HEK293 (cell line): ENCODE data around the gene IGDCC3.
A peak's percentile ranks its signal among the peaks of the same experiment; 100 is the strongest.

Source experiments
- CTCF ChIA-PET: fragments of 350-600 bp; formaldehyde crosslinking; extraction: SDS; loops from one replicate; lab custom pipeline; 2021; ENCODE audit warnings: antibody characterized with exemption; lab: Yijun Ruan, JAX
- POLR2A ChIA-PET: fragments of 300-600 bp; formaldehyde crosslinking; extraction: SDS; loops from one replicate; lab custom pipeline; 2020; ENCODE audit warnings: antibody characterized with exemption, inconsistent platforms; lab: Yijun Ruan, JAX
- H3K27ac ChIP-seq: fragments of 200-500 bp; sonication (Bioruptor generic); 2 replicates; pipeline ENCODE4 v1.5.1; 2014; ENCODE audit warnings: low read depth, low read length, control low read depth, inconsistent platforms; ENCODE audit errors: extremely low read depth
- H3K36me3 ChIP-seq, 2 experiments: fragments of 200-500 bp in 1 of 2; sonication (Bioruptor generic) in 1 of 2; 1 replicate in 1 of 2; 2 replicates in 1 of 2; pipeline ENCODE4 v1.5.1; 2014 to 2017; ENCODE audit warnings: inconsistent platforms in 2 of 2, low read length in 2 of 2; ENCODE audit not compliant: control insufficient read depth in 2 of 2, insufficient read depth in 1 of 2
- H3K4me1 ChIP-seq: fragments of 200-500 bp; sonication (Bioruptor generic); 2 replicates; pipeline ENCODE4 v1.5.1; 2014; ENCODE audit warnings: mild to moderate bottlenecking, low read length, inconsistent platforms; ENCODE audit not compliant: control insufficient read depth, insufficient read depth
- H3K4me3 ChIP-seq: 2 replicates; pipeline ENCODE4 v1.5.1; 2011; ENCODE audit warnings: low read depth, mild to moderate bottlenecking, control low read depth, low read length, moderate library complexity
- H3K9me3 ChIP-seq: fragments of 200-500 bp; sonication (Bioruptor generic); 2 replicates; pipeline ENCODE4 v1.5.1; 2014; ENCODE audit warnings: low read depth, low read length, inconsistent platforms; ENCODE audit not compliant: control insufficient read depth, insufficient read depth
- FEZF1 ChIP-seq: fragments of 450-650 bp; formaldehyde crosslinking; IDR thresholded peaks from 2 replicates; pipeline ENCODE4 v1.5.1; 2016; ENCODE audit warnings: missing biosample characterization, missing genetic modification characterization
- GLI2 ChIP-seq: fragments of 450-650 bp; formaldehyde crosslinking; IDR thresholded peaks from 2 replicates; pipeline ENCODE4; 2017; ENCODE audit warnings: missing biosample characterization, missing genetic modification characterization, low read depth, borderline replicate concordance
- GLIS1 ChIP-seq: fragments of 450-650 bp; formaldehyde crosslinking; IDR thresholded peaks from 2 replicates; pipeline ENCODE4 v1.5.1; 2016; ENCODE audit warnings: missing biosample characterization, missing genetic modification characterization
- GLIS2 ChIP-seq: fragments of 450-650 bp; formaldehyde crosslinking; IDR thresholded peaks from 2 replicates; pipeline ENCODE4 v1.5.1; 2016; ENCODE audit warnings: missing biosample characterization, missing genetic modification characterization
- SALL2 ChIP-seq: fragments of 450-650 bp; formaldehyde crosslinking; IDR thresholded peaks from 2 replicates; pipeline ENCODE4 v1.5.0; 2017; ENCODE audit warnings: missing biosample characterization, mild to moderate bottlenecking, missing genetic modification characterization, borderline replicate concordance
- SCRT1 ChIP-seq: fragments of 450-650 bp; formaldehyde crosslinking; IDR thresholded peaks from 2 replicates; pipeline ENCODE4 v1.5.1; 2016; ENCODE audit warnings: missing biosample characterization, missing genetic modification characterization, borderline replicate concordance
- SP7 ChIP-seq: fragments of 450-650 bp; formaldehyde crosslinking; IDR thresholded peaks from 2 replicates; pipeline ENCODE4 v1.5.1; 2016; ENCODE audit warnings: missing biosample characterization, missing genetic modification characterization
- TRIM28 ChIP-seq: IDR thresholded peaks from 2 replicates; pipeline ENCODE4 v1.6.1; 2011; ENCODE audit warnings: low read length, control low read depth, borderline replicate concordance
- WT1 ChIP-seq: fragments of 450-650 bp; formaldehyde crosslinking; IDR thresholded peaks from 2 replicates; pipeline ENCODE4 v1.5.1; 2016; ENCODE audit warnings: missing biosample characterization, missing genetic modification characterization
- ZBTB20 ChIP-seq: fragments of 450-650 bp; formaldehyde crosslinking; IDR thresholded peaks from 2 replicates; pipeline ENCODE4 v1.5.1; 2016; ENCODE audit warnings: missing biosample characterization, missing genetic modification characterization
- ZEB2 ChIP-seq: fragments of 450-650 bp; formaldehyde crosslinking; IDR thresholded peaks from 2 replicates; pipeline ENCODE4 v1.5.1; 2016; ENCODE audit warnings: missing biosample characterization, missing genetic modification characterization
- ZNF214 ChIP-seq: fragments of 450-650 bp; formaldehyde crosslinking; IDR thresholded peaks from 2 replicates; pipeline ENCODE4 v1.5.1; 2017; ENCODE audit warnings: missing biosample characterization, mild to moderate bottlenecking, missing genetic modification characterization, borderline replicate concordance
- ZNF23 ChIP-seq: fragments of 450-650 bp; formaldehyde crosslinking; IDR thresholded peaks from 2 replicates; pipeline ENCODE4 v1.5.1; 2016; ENCODE audit warnings: missing biosample characterization, missing genetic modification characterization, borderline replicate concordance
- ZNF239 ChIP-seq: fragments of 450-650 bp; formaldehyde crosslinking; IDR thresholded peaks from 2 replicates; pipeline ENCODE4 v1.5.1; 2016; ENCODE audit warnings: missing biosample characterization, missing genetic modification characterization
- ZNF341 ChIP-seq: fragments of 450-650 bp; formaldehyde crosslinking; IDR thresholded peaks from 2 replicates; pipeline ENCODE4; 2016; ENCODE audit warnings: low read depth, missing biosample characterization, missing genetic modification characterization
- ZNF423 ChIP-seq: fragments of 450-650 bp; formaldehyde crosslinking; IDR thresholded peaks from 2 replicates; pipeline ENCODE4 v1.5.1; 2016; ENCODE audit warnings: missing biosample characterization, missing genetic modification characterization
- ZNF433 ChIP-seq: fragments of 450-650 bp; formaldehyde crosslinking; IDR thresholded peaks from 2 replicates; pipeline ENCODE4 v1.5.1; 2016; ENCODE audit warnings: missing biosample characterization, missing genetic modification characterization, low read depth
- ZNF514 ChIP-seq: fragments of 450-650 bp; formaldehyde crosslinking; IDR thresholded peaks from 2 replicates; pipeline ENCODE4 v1.5.1; 2016; ENCODE audit warnings: missing biosample characterization, missing genetic modification characterization
- ZNF558 ChIP-seq: fragments of 450-650 bp; formaldehyde crosslinking; IDR thresholded peaks from 2 replicates; pipeline ENCODE4 v1.5.1; 2016; ENCODE audit warnings: missing biosample characterization, missing genetic modification characterization
- ZNF624 ChIP-seq: fragments of 450-650 bp; formaldehyde crosslinking; IDR thresholded peaks from 2 replicates; pipeline ENCODE4 v1.5.1; 2017; ENCODE audit warnings: missing biosample characterization, missing genetic modification characterization
- ZNF660 ChIP-seq: fragments of 450-650 bp; IDR thresholded peaks from 2 replicates; pipeline ENCODE4 v1.5.1; 2018; ENCODE audit warnings: missing biosample characterization, mild to moderate bottlenecking, missing genetic modification characterization
- ZNF791 ChIP-seq: fragments of 450-650 bp; formaldehyde crosslinking; IDR thresholded peaks from 2 replicates; pipeline ENCODE4 v1.5.1; 2016; ENCODE audit warnings: missing biosample characterization, missing genetic modification characterization
- ZNF843 ChIP-seq: fragments of 450-650 bp; formaldehyde crosslinking; IDR thresholded peaks from 2 replicates; pipeline ENCODE4 v1.5.1; 2016; ENCODE audit warnings: missing biosample characterization, missing genetic modification characterization
- ZSCAN30 ChIP-seq: fragments of 450-650 bp; IDR thresholded peaks from 2 replicates; pipeline ENCODE4 v1.5.1; 2018; ENCODE audit warnings: missing biosample characterization, mild to moderate bottlenecking, missing genetic modification characterization, moderate library complexity
- TF ChIP-seq, protein P1 (sequence below): fragments of 450-650 bp; formaldehyde crosslinking; IDR thresholded peaks from 2 replicates; pipeline ENCODE4 v1.5.1; 2016; ENCODE audit warnings: missing biosample characterization, missing genetic modification characterization
- TF ChIP-seq, protein P2 (sequence below): fragments of 450-650 bp; formaldehyde crosslinking; IDR thresholded peaks from 2 replicates; pipeline ENCODE4 v1.5.1; 2016; ENCODE audit warnings: missing biosample characterization, missing genetic modification characterization
- TF ChIP-seq, protein P3 (sequence below): fragments of 450-650 bp; formaldehyde crosslinking; IDR thresholded peaks from 2 replicates; pipeline ENCODE4 v1.5.1; 2016; ENCODE audit warnings: missing biosample characterization, missing genetic modification characterization
- TF ChIP-seq, protein P4 (sequence below): fragments of 450-650 bp; formaldehyde crosslinking; IDR thresholded peaks from 2 replicates; pipeline ENCODE4 v1.5.1; 2016; ENCODE audit warnings: missing biosample characterization, missing genetic modification characterization
- TF ChIP-seq, protein P5 (sequence below): fragments of 450-650 bp; formaldehyde crosslinking; IDR thresholded peaks from 2 replicates; pipeline ENCODE4 v1.5.1; 2016; ENCODE audit warnings: missing biosample characterization, missing genetic modification characterization

The IGDCC3 gene

DNA sequence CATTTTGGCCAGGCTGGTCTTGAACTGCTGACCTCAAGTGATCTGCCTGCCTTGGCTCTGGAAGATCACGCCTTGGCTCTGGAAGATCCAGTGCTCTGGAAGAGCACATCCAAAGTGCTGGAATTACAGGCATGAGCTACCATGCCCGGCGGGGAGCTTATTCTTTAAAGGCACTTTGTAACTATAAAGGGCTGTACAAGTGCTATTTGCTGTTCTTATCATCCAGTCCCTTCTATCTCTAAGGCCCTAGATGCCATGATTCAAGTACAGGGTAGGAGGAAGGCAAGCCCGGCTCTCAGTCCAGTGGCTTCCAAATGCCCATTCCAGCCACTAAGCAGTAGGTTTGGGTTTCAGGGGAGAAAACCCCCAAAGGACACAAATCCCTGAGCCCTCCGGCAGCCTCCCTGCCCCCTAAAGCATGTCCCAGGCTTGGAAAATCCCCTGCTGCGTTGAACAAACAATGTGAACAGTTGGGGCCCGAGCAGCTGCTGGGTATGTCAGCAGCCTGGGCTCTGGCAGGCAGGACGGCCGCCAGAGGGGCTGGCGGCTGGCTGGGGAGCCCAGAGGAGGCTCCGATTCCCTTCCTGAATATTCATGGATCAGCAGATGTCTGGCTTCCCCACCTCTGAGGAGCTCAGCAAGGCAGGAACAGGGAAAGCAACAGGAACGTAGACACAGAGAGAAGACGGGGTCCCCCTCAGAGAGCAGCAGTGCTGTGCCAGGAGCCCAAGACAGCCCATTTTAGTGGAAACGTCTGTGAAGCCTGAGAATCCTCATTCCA is 37.2 kb upstream of the IGDCC3 start:
- CTCF ChIA-PET = interaction anchor here (0.6 to 4.3 kb wide), 2 partner anchors 14 to 142 kb away, joined by 4 to 40 read pairs; no protein-coding TSS in a partner anchor
- Histone ChIP-seq H3K4me3 (no peak overlapping the region), H3K36me3 (no peaks in the 10 kb centered on the region), H3K4me1 (peaks cover 23% of the 10 kb centered on the region), H3K9me3 (no peaks in the 10 kb centered on the region), H3K27ac (peak overlapping the region; percentile 44)
- POLR2A ChIA-PET = interaction anchor here (0.5 to 1.0 kb wide), 3 partner anchors 24 to 110 kb away, joined by 3 to 5 read pairs (median 3); no protein-coding TSS in a partner anchor
- TF ChIP-seq ZNF791 (tag by site-specific recombination) (no peak), ZEB2 (tag by site-specific recombination) (peak; percentile 57), ZNF558 (tag by site-specific recombination) (peak; percentile 28; the same call in 1 of the 2 replicates), ZSCAN30 (peak; percentile 93), ZNF214 (tag by site-specific recombination) (no peak), ZNF23 (no peak), ZBTB20 (tag by site-specific recombination) (peak; percentile 75), SALL2 (tag by site-specific recombination) (no peak), ZNF624 (no peak), GLIS2 (tag by site-specific recombination) (peak; percentile 78), ZNF433 (tag by site-specific recombination) (no peak), ZNF660 (tag by site-specific recombination) (peak; percentile 84; the same call in 1 of the 2 replicates), FEZF1 (tag by site-specific recombination) (peak; percentile 91), TRIM28 (0 out of 2 replicates have a peak, but pooled peaks have one; percentile 32), ZNF239 (no peak), ZNF514 (tag by site-specific recombination) (no peak), GLIS1 (peak; percentile 96), SCRT1 (tag by site-specific recombination) (peak; percentile 13), WT1 (tag by site-specific recombination) (peak; percentile 41), SP7 (tag by site-specific recombination) (peak; percentile 51), GLI2 (tag by site-specific recombination) (no peak), ZNF341 (tag by site-specific recombination) (peak; percentile 89), ZNF423 (peak; percentile 97), ZNF843 (peak; percentile 60)
- TF ChIP-seq, protein P1, sequence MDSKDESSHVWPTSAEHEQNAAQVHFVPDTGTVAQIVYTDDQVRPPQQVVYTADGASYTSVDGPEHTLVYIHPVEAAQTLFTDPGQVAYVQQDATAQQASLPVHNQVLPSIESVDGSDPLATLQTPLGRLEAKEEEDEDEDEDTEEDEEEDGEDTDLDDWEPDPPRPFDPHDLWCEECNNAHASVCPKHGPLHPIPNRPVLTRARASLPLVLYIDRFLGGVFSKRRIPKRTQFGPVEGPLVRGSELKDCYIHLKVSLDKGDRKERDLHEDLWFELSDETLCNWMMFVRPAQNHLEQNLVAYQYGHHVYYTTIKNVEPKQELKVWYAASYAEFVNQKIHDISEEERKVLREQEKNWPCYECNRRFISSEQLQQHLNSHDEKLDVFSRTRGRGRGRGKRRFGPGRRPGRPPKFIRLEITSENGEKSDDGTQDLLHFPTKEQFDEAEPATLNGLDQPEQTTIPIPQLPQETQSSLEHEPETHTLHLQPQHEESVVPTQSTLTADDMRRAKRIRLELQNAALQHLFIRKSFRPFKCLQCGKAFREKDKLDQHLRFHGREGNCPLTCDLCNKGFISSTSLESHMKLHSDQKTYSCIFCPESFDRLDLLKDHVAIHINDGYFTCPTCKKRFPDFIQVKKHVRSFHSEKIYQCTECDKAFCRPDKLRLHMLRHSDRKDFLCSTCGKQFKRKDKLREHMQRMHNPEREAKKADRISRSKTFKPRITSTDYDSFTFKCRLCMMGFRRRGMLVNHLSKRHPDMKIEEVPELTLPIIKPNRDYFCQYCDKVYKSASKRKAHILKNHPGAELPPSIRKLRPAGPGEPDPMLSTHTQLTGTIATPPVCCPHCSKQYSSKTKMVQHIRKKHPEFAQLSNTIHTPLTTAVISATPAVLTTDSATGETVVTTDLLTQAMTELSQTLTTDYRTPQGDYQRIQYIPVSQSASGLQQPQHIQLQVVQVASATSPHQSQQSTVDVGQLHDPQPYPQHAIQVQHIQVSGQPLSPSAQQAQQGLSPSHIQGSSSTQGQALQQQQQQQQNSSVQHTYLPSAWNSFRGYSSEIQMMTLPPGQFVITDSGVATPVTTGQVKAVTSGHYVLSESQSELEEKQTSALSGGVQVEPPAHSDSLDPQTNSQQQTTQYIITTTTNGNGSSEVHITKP = peak; percentile 70
- TF ChIP-seq, protein P2, sequence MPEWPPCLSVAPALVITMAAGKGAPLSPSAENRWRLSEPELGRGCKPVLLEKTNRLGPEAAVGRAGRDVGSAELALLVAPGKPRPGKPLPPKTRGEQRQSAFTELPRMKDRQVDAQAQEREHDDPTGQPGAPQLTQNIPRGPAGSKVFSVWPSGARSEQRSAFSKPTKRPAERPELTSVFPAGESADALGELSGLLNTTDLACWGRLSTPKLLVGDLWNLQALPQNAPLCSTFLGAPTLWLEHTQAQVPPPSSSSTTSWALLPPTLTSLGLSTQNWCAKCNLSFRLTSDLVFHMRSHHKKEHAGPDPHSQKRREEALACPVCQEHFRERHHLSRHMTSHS = no peak
- TF ChIP-seq, protein P3, sequence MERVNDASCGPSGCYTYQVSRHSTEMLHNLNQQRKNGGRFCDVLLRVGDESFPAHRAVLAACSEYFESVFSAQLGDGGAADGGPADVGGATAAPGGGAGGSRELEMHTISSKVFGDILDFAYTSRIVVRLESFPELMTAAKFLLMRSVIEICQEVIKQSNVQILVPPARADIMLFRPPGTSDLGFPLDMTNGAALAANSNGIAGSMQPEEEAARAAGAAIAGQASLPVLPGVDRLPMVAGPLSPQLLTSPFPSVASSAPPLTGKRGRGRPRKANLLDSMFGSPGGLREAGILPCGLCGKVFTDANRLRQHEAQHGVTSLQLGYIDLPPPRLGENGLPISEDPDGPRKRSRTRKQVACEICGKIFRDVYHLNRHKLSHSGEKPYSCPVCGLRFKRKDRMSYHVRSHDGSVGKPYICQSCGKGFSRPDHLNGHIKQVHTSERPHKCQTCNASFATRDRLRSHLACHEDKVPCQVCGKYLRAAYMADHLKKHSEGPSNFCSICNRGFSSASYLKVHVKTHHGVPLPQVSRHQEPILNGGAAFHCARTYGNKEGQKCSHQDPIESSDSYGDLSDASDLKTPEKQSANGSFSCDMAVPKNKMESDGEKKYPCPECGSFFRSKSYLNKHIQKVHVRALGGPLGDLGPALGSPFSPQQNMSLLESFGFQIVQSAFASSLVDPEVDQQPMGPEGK (tag by site-specific recombination) = peak; percentile 87
- TF ChIP-seq, protein P4, sequence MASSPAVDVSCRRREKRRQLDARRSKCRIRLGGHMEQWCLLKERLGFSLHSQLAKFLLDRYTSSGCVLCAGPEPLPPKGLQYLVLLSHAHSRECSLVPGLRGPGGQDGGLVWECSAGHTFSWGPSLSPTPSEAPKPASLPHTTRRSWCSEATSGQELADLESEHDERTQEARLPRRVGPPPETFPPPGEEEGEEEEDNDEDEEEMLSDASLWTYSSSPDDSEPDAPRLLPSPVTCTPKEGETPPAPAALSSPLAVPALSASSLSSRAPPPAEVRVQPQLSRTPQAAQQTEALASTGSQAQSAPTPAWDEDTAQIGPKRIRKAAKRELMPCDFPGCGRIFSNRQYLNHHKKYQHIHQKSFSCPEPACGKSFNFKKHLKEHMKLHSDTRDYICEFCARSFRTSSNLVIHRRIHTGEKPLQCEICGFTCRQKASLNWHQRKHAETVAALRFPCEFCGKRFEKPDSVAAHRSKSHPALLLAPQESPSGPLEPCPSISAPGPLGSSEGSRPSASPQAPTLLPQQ = peak; percentile 75
- TF ChIP-seq, protein P5, sequence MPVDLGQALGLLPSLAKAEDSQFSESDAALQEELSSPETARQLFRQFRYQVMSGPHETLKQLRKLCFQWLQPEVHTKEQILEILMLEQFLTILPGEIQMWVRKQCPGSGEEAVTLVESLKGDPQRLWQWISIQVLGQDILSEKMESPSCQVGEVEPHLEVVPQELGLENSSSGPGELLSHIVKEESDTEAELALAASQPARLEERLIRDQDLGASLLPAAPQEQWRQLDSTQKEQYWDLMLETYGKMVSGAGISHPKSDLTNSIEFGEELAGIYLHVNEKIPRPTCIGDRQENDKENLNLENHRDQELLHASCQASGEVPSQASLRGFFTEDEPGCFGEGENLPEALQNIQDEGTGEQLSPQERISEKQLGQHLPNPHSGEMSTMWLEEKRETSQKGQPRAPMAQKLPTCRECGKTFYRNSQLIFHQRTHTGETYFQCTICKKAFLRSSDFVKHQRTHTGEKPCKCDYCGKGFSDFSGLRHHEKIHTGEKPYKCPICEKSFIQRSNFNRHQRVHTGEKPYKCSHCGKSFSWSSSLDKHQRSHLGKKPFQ = 0 out of 2 replicates have a peak, but pooled peaks have one; percentile 47
